GM12872 (cell line): ENCODE data around the gene SVIL.
A peak's percentile ranks its signal among the peaks of the same experiment; 100 is the strongest.

Source experiments
- TF ChIP-seq, protein P1 (sequence below): IDR thresholded peaks from 3 replicates; pipeline ENCODE4 v1.5.1; 2011; ENCODE audit warnings: low read depth, mild to moderate bottlenecking, low read length, moderate library complexity; ENCODE audit not compliant: insufficient read depth

Gene SVIL

GRCh38 chr10:29461042-29461441, 173.7 kb downstream of the SVIL start:
- TF ChIP-seq, protein P1, sequence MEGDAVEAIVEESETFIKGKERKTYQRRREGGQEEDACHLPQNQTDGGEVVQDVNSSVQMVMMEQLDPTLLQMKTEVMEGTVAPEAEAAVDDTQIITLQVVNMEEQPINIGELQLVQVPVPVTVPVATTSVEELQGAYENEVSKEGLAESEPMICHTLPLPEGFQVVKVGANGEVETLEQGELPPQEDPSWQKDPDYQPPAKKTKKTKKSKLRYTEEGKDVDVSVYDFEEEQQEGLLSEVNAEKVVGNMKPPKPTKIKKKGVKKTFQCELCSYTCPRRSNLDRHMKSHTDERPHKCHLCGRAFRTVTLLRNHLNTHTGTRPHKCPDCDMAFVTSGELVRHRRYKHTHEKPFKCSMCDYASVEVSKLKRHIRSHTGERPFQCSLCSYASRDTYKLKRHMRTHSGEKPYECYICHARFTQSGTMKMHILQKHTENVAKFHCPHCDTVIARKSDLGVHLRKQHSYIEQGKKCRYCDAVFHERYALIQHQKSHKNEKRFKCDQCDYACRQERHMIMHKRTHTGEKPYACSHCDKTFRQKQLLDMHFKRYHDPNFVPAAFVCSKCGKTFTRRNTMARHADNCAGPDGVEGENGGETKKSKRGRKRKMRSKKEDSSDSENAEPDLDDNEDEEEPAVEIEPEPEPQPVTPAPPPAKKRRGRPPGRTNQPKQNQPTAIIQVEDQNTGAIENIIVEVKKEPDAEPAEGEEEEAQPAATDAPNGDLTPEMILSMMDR, result no peak

- TF ChIP-seq, protein P1, result no peak
Observed at GRCh38 chr10:29455095-29455494, 179.7 kb downstream of the SVIL start.

- TF ChIP-seq, protein P1, result no peak
Observed at GRCh38 chr10:29454250-29454649, 180.5 kb downstream of the SVIL start.

- TF ChIP-seq, protein P1, result no peak
Observed at GRCh38 chr10:29452546-29452945, 182.2 kb downstream of the SVIL start.

- TF ChIP-seq, protein P1, result no peak
Observed at GRCh38 chr10:29451946-29452345, 182.8 kb downstream of the SVIL start.

DNA sequence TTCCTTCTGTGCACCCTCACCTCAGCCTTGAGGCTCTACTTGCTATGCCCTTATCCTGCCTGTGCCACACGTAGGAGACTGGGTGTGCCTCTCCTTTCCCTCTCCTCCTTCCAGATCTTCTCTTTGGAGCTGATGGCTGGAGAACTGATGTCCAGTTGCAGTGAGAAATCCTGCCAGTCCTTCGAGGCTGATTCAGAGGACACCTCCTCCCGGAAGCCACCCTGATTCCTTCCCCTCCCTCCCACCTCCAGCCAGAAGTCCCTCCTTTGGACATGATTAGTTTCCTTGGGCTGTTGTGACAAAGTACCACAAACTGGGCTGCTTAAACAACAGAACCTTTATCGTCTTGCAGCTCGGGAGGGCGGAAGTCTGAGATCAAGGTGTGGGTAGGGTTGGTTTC, 184.4 kb downstream of the SVIL start:
- TF ChIP-seq, protein P1, result no peak

DNA sequence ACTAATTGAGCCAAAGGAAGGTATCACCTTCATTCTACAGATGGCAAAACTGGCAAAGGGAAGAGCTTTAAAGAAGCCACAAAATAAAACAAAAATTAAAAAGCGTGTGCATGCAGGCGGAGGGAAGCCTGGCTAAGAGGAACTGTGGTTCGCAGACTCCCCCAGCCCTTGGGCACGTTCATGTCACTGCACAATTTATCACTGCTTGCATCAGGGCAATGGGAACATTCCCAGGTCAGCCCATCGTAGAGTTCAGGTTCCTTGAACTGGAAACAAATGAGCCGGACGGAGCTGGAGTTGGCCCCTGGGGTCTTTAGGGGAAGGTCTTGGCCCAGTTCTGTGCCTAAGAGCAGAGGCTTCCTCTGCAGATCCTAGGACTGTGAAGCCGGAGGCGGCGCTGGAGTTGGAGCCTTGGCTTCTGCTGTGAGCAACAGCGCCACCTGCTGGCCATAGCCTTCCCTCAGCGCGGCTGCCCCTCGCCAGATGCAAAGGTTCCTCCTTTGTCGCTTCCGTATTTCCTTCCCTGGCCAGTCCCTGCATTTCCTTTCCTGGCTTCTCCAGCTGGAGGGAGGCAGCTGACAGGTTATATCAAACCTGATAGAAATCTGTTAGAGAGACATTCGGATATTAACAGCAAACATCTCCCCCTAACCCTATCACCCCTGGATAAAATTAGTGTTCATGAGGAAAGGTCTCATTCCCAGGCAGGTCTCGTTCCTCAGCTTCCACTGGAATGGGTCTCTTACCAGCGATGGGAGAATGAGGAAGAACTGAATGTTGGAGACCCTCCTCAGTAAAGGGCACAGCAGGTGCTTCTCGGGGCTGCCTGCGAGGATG, 185.8 kb downstream of the SVIL start:
- TF ChIP-seq, protein P1, result peak; percentile 74
